HG03103 (cell line): ENCODE results near the gene ANLN.

Source experiments
- ATAC-seq: cut with Tn5 transposase; IDR thresholded peaks from one replicate; pipeline ENCODE4 v1.9.1; 2021; ENCODE audit warnings: low read depth; ENCODE audit not compliant: unreplicated experiment

The ANLN gene, protein sequence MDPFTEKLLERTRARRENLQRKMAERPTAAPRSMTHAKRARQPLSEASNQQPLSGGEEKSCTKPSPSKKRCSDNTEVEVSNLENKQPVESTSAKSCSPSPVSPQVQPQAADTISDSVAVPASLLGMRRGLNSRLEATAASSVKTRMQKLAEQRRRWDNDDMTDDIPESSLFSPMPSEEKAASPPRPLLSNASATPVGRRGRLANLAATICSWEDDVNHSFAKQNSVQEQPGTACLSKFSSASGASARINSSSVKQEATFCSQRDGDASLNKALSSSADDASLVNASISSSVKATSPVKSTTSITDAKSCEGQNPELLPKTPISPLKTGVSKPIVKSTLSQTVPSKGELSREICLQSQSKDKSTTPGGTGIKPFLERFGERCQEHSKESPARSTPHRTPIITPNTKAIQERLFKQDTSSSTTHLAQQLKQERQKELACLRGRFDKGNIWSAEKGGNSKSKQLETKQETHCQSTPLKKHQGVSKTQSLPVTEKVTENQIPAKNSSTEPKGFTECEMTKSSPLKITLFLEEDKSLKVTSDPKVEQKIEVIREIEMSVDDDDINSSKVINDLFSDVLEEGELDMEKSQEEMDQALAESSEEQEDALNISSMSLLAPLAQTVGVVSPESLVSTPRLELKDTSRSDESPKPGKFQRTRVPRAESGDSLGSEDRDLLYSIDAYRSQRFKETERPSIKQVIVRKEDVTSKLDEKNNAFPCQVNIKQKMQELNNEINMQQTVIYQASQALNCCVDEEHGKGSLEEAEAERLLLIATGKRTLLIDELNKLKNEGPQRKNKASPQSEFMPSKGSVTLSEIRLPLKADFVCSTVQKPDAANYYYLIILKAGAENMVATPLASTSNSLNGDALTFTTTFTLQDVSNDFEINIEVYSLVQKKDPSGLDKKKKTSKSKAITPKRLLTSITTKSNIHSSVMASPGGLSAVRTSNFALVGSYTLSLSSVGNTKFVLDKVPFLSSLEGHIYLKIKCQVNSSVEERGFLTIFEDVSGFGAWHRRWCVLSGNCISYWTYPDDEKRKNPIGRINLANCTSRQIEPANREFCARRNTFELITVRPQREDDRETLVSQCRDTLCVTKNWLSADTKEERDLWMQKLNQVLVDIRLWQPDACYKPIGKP

DNA sequence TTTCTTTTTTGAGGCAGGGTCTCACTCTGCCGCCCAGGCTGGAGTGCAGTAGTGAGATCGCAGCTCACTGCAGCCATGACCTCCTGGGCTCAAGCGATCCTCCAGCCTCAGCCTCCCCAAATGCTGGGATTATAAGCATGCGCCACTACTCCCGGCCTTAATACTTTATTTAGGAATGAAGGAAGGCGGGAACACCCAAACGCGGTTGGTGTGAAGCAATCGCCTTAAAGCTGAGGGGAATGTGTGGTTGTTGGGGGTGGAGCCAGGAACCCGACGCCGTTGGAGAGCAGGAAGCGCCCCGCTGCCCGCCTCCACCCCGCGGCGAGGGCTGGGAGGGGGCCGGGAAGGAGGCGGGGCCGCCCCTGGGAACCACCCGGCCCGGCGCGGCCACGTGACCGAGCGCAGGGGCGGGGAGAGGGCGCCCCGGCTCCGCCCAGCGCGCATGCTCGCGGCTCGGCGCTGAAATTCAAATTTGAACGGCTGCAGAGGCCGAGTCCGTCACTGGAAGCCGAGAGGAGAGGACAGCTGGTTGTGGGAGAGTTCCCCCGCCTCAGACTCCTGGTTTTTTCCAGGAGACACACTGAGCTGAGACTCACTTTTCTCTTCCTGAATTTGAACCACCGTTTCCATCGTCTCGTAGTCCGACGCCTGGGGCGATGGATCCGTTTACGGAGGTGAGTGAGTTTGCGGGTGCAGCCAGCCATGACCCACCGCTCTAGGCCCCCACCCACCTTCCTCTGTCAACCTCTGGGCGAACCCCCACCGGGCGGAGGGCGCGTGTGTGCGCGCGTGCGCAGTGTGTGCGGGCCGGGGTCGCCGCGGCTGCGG is at the start of gene ANLN:
TSS of gene ANLN (plus strand) at position 492 of the 828 bp plus-strand sequence. CDS start at position 657, 165 bp downstream.
- peak; percentile 72 for ATAC-seq

DNA sequence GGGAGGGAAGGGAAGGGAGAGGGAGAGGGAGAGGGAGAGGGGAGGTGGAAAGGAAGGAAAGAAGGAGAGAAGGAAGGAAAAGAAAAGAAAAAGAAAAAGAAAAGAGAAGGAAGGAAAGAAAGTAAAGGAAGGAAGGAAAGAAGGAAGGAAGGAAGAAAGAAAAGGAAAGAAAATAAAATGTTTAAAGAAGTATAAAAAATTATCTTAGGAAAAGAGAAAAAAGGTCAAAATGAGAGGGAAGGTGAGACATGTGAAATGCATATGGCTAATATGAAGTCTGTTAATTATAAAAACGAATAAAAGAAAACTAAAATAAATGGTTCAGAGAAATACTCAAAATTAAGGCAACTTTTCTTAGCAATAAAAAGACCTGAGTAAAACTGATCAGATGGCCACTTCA is 46.1 kb upstream of the ANLN start:
- no peak for ATAC-seq

DNA sequence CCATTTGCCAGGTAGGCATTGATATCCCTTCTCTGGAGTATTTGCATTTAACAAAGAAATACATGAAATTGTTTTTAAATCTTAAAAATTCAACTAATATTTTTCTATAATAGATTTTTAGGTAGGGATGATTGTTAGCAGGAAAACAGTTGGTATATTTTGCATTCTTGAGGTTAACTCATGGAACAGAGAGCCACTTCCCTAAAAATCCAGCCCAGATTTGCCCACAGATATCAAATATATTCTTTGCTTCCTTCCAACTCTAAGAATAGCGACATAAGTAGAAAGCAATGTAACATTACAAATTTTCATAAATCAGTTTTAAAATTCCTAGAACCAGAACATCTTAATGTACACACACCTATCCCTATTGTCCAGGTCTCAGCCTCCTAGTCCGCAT is 45.0 kb upstream of the ANLN start:
- no peak for ATAC-seq

DNA sequence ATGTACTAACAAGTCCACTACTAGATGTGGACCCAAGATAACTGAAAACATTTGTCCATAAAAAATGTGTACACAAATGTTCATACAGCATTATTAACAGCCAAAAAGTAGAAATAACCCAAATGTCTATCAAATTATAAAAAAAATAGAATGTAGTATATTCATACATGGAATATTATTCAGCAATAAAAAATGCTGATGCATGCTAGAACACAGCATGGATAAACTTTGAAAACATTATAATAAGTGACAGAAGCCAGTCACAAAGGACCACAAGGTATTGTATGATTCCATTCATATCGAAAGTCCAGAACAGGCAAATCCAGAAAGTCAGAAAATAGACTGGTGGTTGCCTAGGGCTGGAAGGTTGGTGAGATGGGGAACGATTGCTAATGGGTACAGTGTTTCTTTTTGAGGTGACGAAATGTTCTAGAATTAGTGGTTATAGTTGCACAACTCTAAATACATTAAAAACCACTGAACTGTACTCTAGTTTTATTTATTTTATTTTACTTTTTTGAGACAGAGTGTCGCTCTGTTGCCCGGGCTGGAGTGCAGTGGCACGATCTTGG is 43.3 kb upstream of the ANLN start:
- ATAC-seq = no peak

DNA sequence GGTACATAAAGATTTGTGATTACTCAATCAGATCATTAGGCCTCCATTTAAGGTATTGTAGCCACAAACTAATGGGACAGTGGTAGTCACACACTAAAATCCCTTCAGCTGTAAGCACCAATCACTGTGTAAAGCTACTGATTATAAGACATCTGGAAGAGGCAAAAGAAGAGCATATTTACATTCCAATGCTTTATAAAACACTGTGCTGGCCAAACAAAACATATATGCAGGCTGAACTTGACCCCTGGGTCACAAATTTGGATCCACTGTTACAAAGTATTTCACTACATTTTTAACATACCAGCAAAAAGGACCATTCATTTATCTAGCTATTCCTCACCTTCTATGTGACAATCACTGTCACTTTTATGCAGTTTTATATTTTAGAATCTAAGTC is 41.4 kb upstream of the ANLN start:
- no peak for ATAC-seq

DNA sequence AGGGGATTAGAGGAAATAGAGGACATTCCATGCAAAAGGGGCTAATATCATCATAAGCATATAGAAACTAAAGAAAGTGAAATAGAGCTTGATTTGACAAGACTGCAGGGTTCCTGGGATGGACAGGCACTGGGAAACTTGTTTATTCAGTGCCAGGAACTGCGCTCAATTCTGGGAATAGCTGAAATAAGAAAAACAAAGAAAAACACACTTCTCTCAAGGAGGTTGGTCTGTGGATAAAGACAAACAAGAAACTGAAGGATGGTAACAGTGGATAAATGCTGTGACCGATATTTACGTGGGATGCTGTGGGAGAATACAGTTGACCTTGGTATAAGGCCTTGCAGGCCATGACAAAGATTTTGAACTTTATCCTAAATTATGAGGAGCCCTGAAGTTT is 40.9 kb upstream of the ANLN start:
- no peak for ATAC-seq

DNA sequence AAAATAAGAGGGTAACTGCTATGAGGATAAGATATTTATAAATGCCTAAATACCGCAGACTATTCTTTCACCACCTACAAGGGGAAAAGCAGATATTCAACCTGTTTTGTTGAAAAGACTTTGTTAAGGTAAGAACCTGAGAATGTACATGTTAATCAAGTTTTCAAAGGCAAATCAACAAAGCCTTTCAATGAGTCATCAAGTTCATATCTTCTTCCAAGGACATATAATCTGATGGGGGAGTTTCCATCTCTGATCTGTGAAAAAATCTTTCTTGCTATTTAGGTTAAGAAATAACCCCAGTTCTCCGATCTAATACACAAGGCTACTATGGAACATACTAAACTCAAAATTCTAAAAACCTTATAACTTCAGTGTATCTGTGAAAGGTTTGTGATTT is 40.0 kb upstream of the ANLN start:
- ATAC-seq = no peak

DNA sequence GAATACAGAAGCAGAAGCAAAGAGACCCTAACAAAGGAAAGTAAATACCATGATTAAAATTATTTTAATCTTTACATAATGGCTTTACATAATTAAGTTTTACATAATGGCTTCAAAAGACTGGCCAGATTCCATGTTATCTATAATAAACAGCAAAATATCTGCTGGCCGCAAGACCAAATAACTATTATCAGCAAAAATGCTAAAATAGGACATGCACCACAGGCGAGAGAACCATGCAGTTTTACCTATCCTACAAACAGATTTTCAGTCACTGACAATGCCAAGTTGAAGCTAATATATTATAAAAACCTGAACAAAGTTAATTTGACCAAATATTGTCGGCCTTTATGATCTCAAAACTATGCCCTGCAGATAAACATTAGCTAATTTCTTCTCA is 34.2 kb upstream of the ANLN start:
- no peak for ATAC-seq

DNA sequence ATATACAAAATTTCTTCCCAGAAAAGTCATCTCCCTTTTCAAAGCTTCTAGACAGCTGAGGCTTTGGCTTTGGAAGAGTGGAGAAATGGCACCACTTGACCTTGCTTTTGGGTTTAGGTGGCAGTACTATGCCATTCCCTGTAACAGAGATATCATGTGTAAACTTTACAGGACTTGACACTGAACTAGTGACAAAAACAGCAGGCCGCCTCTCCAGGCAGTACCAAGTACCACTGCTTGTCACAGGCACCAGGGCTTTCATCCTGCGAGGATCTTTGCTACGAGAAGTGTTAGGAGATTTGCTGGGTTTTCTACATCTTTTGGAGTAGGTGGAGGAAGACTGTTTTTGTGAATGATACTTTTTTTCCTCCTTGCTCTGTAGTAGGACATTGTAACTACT is 32.6 kb upstream of the ANLN start:
- ATAC-seq = no peak

DNA sequence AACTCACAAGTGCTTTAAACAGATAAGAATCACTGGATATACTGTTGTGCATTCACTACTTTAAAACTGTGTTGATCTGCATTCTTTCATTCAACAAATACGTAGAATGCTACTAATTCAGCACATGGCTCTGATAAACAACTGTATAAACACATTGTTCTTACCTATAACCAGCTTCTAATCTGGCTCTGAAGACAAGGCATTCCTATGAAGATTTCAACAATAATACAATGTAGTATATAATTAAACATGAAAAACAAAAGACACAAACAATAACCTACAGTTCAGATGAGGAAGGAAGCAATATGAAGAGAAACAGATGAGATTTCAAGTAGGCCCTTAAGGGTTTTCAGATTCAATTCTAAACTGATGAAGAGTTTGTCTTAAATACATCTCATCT is 31.1 kb upstream of the ANLN start:
- ATAC-seq = no peak

DNA sequence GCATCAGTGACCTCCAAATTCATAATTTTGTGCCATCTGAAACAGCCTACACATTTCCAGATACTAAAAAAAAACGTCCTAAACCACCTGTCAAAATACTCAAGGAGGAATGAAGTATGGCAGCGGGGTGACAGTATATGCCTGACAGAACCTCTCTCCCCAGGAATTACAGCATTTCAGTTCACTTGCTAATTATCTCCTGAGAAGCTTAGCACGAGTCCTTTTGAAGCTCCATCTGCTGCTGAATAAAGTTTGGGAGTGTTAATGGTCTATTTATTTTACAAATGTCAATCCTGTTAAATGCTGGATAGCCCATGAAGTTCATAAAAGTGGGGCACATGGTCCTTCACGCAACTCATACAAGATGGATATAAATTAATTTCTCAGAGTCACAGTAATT is 29.4 kb upstream of the ANLN start:
- no peak for ATAC-seq

DNA sequence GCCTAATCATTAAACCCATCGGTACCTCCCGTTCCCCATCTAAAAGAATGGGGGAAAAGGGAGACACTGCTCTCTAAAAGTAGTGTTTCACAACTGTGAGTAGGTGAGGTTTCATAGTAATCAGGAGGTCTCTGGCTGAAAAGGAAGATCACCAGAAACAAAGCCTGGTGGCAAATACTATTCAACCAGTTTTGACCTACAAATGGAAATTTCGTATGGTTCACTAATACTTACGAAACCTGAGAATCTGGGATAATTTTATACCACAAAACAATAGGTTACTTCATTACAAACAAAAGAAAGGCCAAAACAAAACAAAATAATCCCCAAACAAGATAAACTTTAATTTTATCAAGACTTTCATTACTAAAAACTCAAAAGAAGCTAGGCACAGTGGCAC is 28.4 kb upstream of the ANLN start:
- no peak for ATAC-seq

DNA sequence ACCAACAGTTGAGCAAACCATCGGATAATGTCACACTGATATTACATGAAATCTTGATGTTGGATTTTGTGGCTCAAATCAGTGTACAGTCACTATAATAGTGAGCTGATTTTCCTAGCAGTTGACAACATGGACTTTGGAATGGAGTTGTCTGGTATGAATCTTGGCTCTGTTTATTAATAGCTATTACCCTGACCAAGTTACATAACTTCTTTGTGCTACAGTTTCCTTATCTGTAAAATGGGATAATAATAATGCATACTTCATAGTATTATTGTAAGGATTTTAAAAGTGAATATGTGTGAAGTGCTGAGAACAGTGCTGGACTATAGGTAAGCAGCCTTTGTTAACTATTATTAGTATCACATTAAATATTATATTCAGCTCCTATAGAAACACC is 26.1 kb upstream of the ANLN start:
- no peak for ATAC-seq

DNA sequence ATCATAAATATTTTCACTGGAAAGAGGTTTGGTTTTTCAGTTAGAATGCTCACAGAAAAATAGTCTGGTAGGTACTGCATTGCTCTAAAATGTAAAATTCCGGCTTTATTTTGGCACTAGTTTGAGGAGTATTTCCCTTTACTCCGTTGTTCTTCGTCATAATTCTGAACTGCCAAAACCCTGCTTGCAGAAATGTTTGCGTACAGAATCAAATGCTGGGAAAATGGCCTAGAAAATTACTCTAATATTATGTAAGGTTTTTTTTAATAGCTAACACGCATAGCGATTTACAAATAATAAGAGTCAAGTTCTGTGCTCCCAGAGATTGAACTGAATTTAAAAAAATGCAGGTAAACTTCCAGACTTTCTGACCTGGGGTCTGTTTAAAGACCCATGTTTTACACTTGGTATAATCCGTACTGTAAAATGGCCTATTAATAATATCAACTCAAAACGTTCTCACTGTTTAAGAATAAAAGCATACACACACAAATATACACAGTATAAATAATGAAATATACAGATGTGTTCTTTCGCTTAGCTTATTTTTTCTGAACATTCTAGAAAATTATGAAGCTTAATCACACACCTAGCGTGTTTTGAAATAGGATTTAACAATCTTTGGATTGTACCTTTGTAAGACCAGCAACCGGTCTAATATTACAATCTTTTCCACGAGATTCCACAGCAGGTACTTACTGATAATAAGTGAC is 23.5 kb upstream of the ANLN start:
- no peak for ATAC-seq

DNA sequence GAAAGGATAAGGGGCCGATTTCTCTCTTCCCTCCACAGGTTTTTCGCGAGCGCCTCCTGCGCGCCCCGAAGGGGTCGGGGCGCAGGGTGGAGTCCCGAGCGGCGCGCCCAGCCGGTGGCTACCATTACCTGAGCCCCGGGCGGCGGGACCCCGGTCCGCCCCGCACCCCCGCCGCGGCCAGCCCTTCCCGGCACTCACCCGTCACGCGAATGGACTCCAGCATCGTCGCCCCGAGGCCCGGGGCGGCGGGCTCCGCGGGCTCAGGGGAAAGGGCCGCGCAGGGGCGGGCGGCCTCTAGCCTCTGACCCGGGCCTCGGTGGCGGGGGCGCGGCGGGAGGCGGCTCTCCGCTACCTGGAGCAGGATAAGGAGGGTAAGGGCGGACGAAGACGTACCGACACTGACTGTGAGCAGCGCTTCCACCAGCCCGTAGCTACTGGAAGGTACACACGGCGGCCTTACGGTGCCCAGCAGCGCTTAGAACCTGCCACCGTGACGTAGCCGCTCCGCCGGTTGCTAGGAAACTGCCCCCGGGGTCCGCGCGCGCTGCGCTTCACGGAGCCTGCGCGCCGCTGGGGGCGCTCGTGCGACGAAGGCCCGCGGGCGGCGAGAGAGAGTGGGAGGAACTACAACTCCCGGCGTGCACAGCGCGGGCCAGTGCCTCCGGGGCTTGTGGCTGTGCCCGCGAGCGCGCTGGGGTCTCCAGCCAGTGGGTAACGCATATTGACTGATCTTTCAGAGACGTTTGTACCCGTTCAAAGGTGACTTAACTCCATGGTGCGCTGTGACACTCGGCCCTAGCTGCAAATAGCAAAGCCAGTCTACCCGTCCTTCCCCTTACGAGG is 22.7 kb upstream of the ANLN start:
- ATAC-seq = peak; percentile 98

DNA sequence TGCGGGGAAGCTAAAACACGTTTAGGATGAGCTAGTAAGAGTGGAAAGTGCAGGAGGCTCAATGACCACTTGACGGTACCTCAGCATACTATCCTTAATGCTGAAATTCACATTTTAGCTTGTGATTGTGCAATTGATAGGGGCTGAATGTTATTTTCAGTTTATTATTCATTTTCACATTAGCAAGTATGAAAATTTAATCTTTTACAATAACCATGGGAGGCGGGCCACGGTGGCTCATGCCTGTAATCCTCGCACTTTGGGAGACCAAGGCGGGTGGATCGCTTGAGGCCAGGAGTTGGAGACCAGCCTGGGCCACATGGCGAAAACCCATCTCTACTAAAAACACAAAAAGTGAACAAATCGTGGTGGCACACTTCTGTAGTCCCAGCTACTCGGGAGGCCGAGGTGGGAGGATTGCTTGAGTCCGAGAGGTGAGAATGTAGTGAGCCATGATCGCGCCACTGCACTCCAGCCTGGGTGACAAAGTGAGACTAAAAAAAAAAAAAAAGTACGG is 22.0 kb upstream of the ANLN start:
- peak; percentile 31 for ATAC-seq

DNA sequence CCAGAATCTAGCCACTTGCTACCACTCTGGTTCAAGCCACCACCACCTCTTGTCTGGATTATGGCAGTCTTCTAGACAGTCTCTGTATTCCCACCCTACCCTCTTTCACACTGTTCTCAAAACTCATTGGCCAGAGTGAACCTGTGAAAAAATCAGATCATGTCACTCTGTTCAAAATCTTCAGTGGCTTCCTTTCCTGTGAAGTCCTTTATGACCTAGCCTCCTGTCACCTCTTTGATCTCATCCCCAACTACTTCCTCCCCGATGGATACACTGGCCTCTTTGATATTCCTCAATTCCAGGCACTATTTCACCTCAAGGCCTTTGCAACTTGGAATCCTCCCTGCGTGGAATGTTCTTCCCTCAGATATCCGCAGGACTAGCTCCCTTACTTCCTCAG is 21.2 kb upstream of the ANLN start:
- ATAC-seq = no peak

DNA sequence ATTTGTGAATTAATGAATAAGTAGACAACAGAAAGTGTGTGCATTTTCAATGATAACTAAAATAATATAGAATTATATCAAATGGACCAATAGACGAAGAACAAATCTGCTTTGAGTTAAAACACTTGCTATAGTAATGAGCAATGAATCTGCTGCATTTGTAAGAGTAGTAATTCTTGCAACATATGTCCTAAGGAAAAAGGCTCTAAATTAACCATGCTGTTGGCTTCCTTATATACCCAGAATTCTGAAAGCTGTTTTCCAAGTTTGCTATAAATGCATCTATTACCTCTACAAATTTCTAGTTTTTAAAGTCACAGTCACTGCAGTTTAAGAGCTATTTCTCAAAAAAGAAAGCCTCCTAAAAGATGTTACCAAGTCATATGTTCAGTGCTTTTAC is 20.5 kb upstream of the ANLN start:
- no peak for ATAC-seq
